Measurements from ENCODE around the gene TXNRD1. TPM values are rescaled to one million over a fixed set of nuclear protein-coding genes. Genes with fewer than 3 reads are reported as not detected.
"Not testable (repeated sequence)": the region's sequence is repeated elsewhere in the genome, so short reads cannot be mapped to it uniquely, and the experiment has no call there.

Gene TXNRD1
- total RNA-seq, 1 donor from 2014 or later = 74.7 TPM

GRCh38 chr12:104171785-104172569 is 43.6 kb upstream of the TXNRD1 start:
- H3K27ac Mint-ChIP-seq = no peak overlapping the region
- DNase-seq (ENCODE audit: low spot score in 2 of 2, unreplicated experiment in 2 of 2) = no peak
- no peaks in the 10 kb centered on the region for H3K9me3 Mint-ChIP-seq
- no peaks in the 10 kb centered on the region for H3K36me3 Mint-ChIP-seq
- H3K4me1 Mint-ChIP-seq = peaks cover 6% of the 10 kb centered on the region
- H3K27me3 Mint-ChIP-seq (ENCODE audit: low read depth) = no peaks in the 10 kb centered on the region
- H3K4me3 Mint-ChIP-seq = no peak overlapping the region
- TF ChIP-seq, protein P1, sequence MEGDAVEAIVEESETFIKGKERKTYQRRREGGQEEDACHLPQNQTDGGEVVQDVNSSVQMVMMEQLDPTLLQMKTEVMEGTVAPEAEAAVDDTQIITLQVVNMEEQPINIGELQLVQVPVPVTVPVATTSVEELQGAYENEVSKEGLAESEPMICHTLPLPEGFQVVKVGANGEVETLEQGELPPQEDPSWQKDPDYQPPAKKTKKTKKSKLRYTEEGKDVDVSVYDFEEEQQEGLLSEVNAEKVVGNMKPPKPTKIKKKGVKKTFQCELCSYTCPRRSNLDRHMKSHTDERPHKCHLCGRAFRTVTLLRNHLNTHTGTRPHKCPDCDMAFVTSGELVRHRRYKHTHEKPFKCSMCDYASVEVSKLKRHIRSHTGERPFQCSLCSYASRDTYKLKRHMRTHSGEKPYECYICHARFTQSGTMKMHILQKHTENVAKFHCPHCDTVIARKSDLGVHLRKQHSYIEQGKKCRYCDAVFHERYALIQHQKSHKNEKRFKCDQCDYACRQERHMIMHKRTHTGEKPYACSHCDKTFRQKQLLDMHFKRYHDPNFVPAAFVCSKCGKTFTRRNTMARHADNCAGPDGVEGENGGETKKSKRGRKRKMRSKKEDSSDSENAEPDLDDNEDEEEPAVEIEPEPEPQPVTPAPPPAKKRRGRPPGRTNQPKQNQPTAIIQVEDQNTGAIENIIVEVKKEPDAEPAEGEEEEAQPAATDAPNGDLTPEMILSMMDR (IDR thresholded peaks at IDR 0.05; ENCODE audit: unreplicated experiment) = no peak

DNA sequence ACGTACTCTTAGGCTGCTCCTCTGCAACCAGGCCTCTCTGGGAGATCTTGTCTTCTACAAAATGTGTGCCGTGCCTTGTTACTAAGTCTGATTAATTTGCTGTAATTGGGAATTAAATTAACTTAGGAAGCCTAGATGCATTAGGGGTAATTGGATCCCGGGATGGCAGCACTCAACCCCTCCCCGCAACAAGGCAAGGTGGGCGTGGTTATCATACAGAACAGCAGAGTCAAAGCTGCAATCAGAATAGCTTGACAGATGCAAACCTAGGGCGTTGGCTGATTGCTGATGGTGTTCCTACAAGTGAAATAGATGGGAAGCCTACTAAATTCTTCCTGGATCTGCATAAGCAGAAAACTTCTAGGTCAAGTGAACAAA is 43.0 kb upstream of the TXNRD1 start:
- Mint-ChIP-seq H3K27me3 (ENCODE audit: low read depth) (no peaks in the 10 kb centered on the region), H3K9me3 (no peaks in the 10 kb centered on the region), H3K36me3 (no peaks in the 10 kb centered on the region), H3K4me3 (no peak overlapping the region), H3K4me1 (peaks cover 12% of the 10 kb centered on the region), H3K27ac (no peak overlapping the region)
- DNase-seq (ENCODE audit: low spot score in 2 of 2, unreplicated experiment in 2 of 2) = no peak
- TF ChIP-seq, protein P1 (IDR thresholded peaks at IDR 0.05; ENCODE audit: unreplicated experiment) = no peak

GRCh38 chr12:104173804-104174203 is 41.8 kb upstream of the TXNRD1 start:
- H3K9me3 Mint-ChIP-seq = not testable (repeated sequence)

GRCh38 chr12:104175726-104176247 is 39.8 kb upstream of the TXNRD1 start:
- no peaks in the 10 kb centered on the region for H3K9me3 Mint-ChIP-seq
- H3K27me3 Mint-ChIP-seq (ENCODE audit: low read depth) = no peaks in the 10 kb centered on the region
- TF ChIP-seq, protein P1 (IDR thresholded peaks at IDR 0.05; ENCODE audit: unreplicated experiment) = no peak
- H3K36me3 Mint-ChIP-seq = no peaks in the 10 kb centered on the region
- H3K4me1 Mint-ChIP-seq = peaks cover 23% of the 10 kb centered on the region
- DNase-seq (ENCODE audit: low spot score in 2 of 2, unreplicated experiment in 2 of 2) = no peak
- H3K27ac Mint-ChIP-seq = no peak overlapping the region
- H3K4me3 Mint-ChIP-seq = no peak overlapping the region

More at GRCh38 chr12:104173804-104174203, 41.8 kb upstream of the TXNRD1 start:
- H3K4me3 Mint-ChIP-seq; H3K27ac Mint-ChIP-seq; H3K36me3 Mint-ChIP-seq; H3K27me3 Mint-ChIP-seq (ENCODE audit: low read depth); DNase-seq (ENCODE audit: low spot score in 2 of 2, unreplicated experiment in 2 of 2): not testable (repeated sequence)
- H3K4me1 Mint-ChIP-seq = peaks cover 23% of the 10 kb centered on the region

DNA sequence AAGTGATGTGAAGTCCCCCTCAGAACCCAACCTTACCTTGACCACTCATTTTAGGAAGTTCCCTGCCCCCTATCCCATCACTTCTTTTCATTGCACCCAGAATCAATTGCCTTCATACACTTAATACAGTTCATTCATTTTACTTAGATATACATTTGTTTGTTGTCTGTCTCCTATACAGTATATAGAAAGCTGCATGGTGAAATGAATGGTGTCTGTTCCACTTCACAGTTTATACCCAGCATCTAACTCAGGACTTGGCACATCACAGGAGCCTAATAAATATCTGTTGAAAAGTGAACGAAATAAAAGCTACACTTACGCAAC is 38.3 kb upstream of the TXNRD1 start:
- TF ChIP-seq, protein P1 (IDR thresholded peaks at IDR 0.05; ENCODE audit: unreplicated experiment) = no peak
- Mint-ChIP-seq H3K4me3 (no peak overlapping the region), H3K4me1 (peaks cover 28% of the 10 kb centered on the region), H3K27ac (no peak overlapping the region), H3K9me3 (peaks cover 3% of the 10 kb centered on the region), H3K27me3 (ENCODE audit: low read depth) (peaks cover 2% of the 10 kb centered on the region), H3K36me3 (no peaks in the 10 kb centered on the region)
- no peak for DNase-seq (ENCODE audit: low spot score in 2 of 2, unreplicated experiment in 2 of 2)

- DNase-seq (ENCODE audit: low spot score in 2 of 2, unreplicated experiment in 2 of 2) = no peak
- TF ChIP-seq, protein P1 (IDR thresholded peaks at IDR 0.05; ENCODE audit: unreplicated experiment) = no peak
- peaks cover 2% of the 10 kb centered on the region for H3K27me3 Mint-ChIP-seq (ENCODE audit: low read depth)
- H3K4me3 Mint-ChIP-seq = no peak overlapping the region
- no peaks in the 10 kb centered on the region for H3K36me3 Mint-ChIP-seq
- H3K4me1 Mint-ChIP-seq = peaks cover 29% of the 10 kb centered on the region
- peak overlapping the region; percentile 65 for H3K27ac Mint-ChIP-seq
- peaks cover 7% of the 10 kb centered on the region for H3K9me3 Mint-ChIP-seq
These were observed 37.7 kb upstream of the TXNRD1 start for GRCh38 chr12:104177663-104178501.
